GM13977 (cell line): ENCODE measurements around the gene RGS16.

ENCODE experiments used
- DNase-seq: peaks from one replicate; pipeline ENCODE4 v3.0.0; 2012; ENCODE audit warnings: low spot score
- in situ Hi-C: fragments of 300-500 bp; cut with MboI; formaldehyde crosslinking; loops from one replicate; pipeline ENCODE4 v1.12.0; 2022; ENCODE audit warnings: low sequenced_read_pairs, low pct_unique_long_range_greater_than_20kb, mixed read lengths, inconsistent platforms; ENCODE audit not compliant: unreplicated experiment
- TF ChIP-seq, protein P1 (sequence below): IDR thresholded peaks from 2 replicates; pipeline ENCODE4 v1.5.1; 2012; ENCODE audit warnings: mild to moderate bottlenecking, control low read depth; ENCODE audit not compliant: insufficient read depth; ENCODE audit errors: extremely low read depth, missing control alignments

Gene RGS16

DNA sequence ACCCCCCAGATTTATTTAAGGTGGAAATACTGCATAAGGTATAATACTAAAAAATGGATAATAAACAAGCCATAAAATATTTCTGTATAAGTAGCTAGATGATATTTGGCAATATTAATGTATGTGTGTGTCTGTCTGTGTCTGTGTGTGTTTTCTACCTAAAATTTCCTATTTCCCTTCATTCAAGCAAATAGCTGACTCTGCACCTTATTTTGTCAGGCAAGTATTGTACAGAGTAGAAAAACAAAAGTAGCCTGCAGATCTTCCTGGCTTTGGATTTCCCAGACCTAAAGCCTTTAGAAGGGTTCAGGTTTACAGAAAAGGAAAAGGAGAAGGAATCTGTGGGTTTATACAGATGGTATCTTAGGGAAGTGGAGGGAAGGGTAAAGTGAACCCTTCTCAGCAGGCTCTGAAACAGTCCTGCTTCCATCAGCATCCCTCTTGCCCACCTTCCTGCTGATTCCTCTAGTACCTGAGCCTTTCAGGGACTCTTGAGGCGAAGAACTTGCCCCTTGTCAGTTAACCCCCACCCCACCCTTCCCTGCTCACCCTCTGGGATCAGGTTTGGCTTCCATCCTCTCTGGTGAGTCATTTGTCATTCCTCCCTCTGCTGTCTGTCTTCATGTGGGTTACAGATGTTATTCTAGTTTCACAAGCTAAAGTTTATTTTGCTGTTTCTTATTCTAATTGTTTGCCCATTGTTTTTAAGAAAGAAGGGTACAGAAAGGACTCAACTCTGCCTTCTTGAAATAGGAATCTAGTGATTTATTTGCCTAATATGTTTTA is 21.7 kb upstream of the RGS16 start:
- in situ Hi-C loops: no loop called here
- TF ChIP-seq, protein P1, sequence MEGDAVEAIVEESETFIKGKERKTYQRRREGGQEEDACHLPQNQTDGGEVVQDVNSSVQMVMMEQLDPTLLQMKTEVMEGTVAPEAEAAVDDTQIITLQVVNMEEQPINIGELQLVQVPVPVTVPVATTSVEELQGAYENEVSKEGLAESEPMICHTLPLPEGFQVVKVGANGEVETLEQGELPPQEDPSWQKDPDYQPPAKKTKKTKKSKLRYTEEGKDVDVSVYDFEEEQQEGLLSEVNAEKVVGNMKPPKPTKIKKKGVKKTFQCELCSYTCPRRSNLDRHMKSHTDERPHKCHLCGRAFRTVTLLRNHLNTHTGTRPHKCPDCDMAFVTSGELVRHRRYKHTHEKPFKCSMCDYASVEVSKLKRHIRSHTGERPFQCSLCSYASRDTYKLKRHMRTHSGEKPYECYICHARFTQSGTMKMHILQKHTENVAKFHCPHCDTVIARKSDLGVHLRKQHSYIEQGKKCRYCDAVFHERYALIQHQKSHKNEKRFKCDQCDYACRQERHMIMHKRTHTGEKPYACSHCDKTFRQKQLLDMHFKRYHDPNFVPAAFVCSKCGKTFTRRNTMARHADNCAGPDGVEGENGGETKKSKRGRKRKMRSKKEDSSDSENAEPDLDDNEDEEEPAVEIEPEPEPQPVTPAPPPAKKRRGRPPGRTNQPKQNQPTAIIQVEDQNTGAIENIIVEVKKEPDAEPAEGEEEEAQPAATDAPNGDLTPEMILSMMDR: no peak
- DNase-seq: no peak

DNA sequence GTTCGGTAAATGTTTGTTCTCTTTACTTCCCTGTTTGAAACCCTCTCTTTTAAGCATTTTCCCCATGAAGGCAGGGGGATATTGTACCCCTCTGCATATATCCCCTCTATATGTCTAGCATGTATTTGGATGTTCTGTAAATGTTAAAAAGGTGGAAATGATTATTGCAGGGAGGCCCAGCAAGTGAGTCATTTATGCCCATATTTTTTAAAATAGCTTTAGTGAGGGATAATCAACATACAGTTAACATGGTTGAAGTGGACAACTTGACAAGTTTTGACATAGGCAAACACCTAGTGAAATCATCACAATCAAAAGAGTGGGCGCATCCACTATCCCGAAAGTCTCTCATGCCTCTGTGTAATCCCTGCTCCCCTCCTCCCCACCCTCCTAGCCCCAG is 20.8 kb upstream of the RGS16 start:
- in situ Hi-C loops: no loop called here
- TF ChIP-seq, protein P1: no peak
- no peak for DNase-seq

DNA sequence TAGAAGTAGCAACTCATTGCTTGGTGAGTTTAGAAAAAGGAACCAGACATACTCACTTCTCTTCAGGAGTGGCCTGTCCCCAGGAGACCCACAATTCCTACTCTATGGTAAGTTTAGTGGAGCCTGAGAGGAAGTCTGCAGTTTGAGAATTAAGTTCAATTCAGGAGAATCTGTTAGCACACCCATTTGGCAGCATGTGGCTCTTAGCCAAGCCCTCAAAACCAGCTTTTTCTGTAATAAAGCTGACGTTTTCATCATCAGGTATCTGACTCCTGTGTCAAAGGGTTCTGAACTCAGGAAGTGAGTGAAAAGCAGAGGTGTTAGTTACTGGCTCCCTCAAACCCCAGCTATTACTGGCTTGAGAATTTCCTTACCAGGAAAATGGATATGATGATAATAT is 20.4 kb upstream of the RGS16 start:
- DNase-seq: no peak
- TF ChIP-seq, protein P1: no peak
- in situ Hi-C loops: no loop called here

DNA sequence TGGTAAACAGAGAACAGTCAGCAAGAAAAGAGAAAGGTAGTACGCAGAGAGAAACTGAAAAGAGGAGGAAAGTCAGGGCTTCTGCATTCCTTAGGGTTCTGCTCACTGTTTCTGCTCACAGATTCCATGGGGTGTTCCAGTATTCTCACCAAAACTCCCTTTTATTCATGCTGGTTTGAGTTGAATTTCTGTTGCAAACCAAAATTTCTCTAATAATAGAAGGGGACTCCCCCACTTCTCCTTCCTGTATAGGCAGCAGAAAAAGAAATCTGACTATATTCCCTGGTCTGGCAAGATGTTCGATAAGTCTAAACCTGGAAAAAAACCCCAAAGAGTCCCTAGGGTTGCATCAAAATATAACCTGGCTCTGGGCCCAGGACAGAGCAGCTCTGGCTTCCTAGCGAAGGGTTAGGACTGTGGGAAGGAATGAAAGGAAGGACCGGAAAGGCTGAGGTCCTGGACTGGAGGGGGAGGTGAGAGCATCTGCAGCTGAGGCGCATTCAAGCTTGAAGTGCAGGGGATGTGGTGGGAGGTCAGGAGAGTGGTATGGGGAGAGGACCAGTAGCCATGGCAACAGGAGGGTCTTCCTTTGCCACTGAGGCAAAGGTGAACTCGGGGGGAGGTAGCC is 18.8 kb upstream of the RGS16 start:
- in situ Hi-C loops: no loop called here
- no peak for DNase-seq
- TF ChIP-seq, protein P1: no peak

DNA sequence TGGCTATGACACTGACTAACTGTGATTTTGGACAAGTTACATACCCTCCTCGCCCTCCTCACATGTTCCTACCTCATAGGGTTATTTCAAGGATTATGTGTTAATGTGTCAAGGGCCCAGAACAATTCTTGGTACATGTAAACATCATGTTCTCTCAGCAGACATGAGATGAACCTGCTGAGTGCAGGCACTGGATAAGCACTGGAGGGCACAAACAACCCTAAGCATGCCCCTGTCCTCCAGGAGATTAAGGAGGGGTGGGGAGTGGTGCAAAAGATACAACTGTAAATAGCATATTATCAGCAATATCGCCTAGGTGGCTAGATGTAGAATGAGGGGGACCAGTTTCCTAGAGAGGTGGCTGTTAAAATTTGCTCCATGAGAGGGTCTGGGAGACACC is 17.7 kb upstream of the RGS16 start:
- no peak for DNase-seq
- in situ Hi-C loops: no loop called here
- TF ChIP-seq, protein P1: no peak

DNA sequence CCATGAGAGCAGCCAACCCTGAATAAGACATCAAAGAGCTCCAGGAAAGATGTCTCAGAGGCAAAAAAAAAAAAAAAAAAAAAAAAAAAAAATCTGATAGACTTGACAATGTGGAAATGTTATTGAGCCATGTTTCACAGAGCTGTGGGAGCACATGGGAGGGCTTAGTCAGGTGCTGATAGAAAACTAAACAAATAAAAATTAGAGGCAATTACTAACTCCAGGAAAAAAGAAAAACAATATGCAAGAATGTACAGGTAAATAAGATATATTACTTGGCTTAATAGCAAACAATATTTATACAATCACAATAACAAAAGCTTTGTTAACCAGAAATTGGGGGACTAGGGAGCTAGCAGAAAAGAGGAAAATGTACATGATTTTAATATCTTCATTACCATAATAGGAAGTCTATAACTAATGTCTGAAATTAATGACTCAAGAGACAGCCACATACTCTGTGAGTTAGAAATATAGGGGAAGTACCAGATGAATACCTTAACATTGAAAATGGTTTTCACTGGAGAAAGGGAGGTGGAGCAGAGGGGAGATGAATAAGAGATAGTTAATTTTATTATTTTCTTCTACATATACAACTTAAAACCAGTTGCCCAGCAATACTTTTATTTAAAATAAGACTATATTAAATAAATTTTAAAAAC is 16.9 kb upstream of the RGS16 start:
- TF ChIP-seq, protein P1: no peak
- DNase-seq: no peak
- in situ Hi-C loops: no loop called here
